ENCODE data around the gene PCBD1.

PCBD1 gene

GRCh38 chr10:70834441-70835151 is 53.8 kb downstream of the PCBD1 start:
- no peak for DNase-seq (ENCODE audit: low read depth in 4 of 4, low spot score in 1 of 4)

- no peak for DNase-seq (ENCODE audit: low read depth in 4 of 4, low spot score in 1 of 4)
Measured at GRCh38 chr10:70834021-70834420, 54.3 kb downstream of the PCBD1 start.

- no peak for DNase-seq (ENCODE audit: low read depth in 4 of 4, low spot score in 1 of 4)
Measured at GRCh38 chr10:70833601-70834000, 54.8 kb downstream of the PCBD1 start.

Data from stimulated activated CD4-positive, alpha-beta T cell treated with anti-CD3 and anti-CD28 coated beads, Interleukin-1b, Interleukin-23, amount 100 ng/mL, for 24 hours (primary cell).